ENCODE measurements around the gene LDB1. TPM values are rescaled to one million over a fixed set of nuclear protein-coding genes. Genes with fewer than 3 reads are reported as not detected.

LDB1 gene
- total RNA-seq, 4 donors from 2014 or later = 26.2 to 54.0 (median 27.3) TPM

- Histone ChIP-seq H3K4me3 (peak overlapping the region; percentile 62 to 94 (median 81)), H3K36me3 (peaks cover 0 to 41% (median 4%) of the 10 kb centered on the region in 3 donors), H3K27me3 (no peaks in the 10 kb centered on the region), H3K4me1 (peaks cover 18 to 42% (median 26%) of the 10 kb centered on the region in 3 donors), H3K27ac (peak overlapping the region; percentile 85 to 97 (median 91)), H3K9me3 (no peaks in the 10 kb centered on the region)
- 52 to 60% methylated on average over 8 to 9 of the region's 16 CpGs for WGBS, 2 donors
- intact Hi-C loops (cut with DNase I) = no loop called here
- DNase-seq = no peak
- no peak for TF ChIP-seq CTCF (IDR thresholded peaks at IDR 0.05)
- TF ChIP-seq POLR2A (IDR thresholded peaks at IDR 0.05) = no peak
Measured at GRCh38 chr10:102066399-102067088, 53.6 kb downstream of the LDB1 start.

- H3K4me3 ChIP-seq = peak overlapping the region; percentile 62 to 94 (median 81)
- no peak for DNase-seq
- H3K4me1 ChIP-seq = peaks cover 18 to 42% (median 26%) of the 10 kb centered on the region in 3 donors
- H3K27ac ChIP-seq = peak overlapping the region; percentile 85 to 97 (median 91)
- no peak for TF ChIP-seq CTCF (IDR thresholded peaks at IDR 0.05)
- no peak for TF ChIP-seq POLR2A (IDR thresholded peaks at IDR 0.05)
- H3K9me3 ChIP-seq = no peaks in the 10 kb centered on the region
- peaks cover 0 to 41% (median 4%) of the 10 kb centered on the region in 3 donors for H3K36me3 ChIP-seq
- WGBS, 2 donors = 4 to 58% methylated on average over 5 to 6 of the region's 63 CpGs
- H3K27me3 ChIP-seq = no peaks in the 10 kb centered on the region
- intact Hi-C loops (cut with DNase I) = no loop called here
Measured at GRCh38 chr10:102065561-102066398, 54.4 kb downstream of the LDB1 start.

- H3K9me3 ChIP-seq = no peaks in the 10 kb centered on the region
- TF ChIP-seq CTCF (IDR thresholded peaks at IDR 0.05) (peak in 3 of 6 experiments; percentile 8 to 25 (median 15)), POLR2A (IDR thresholded peaks at IDR 0.05) (peak in 3 of 4 donors; percentile 5 to 84 (median 81))
- 1 to 4% methylated on average over 9 to 19 of the region's 61 CpGs for WGBS, 2 donors
- H3K27ac ChIP-seq = peak within 1 kb of the TSS; percentile 85 to 97 (median 91)
- H3K36me3 ChIP-seq = peaks cover 0 to 36% (median 4%) of the 10 kb centered on the region in 3 donors
- H3K4me1 ChIP-seq = peaks cover 18 to 42% (median 26%) of the 10 kb centered on the region in 3 donors
- DNase-seq = no peak
- intact Hi-C loops (cut with DNase I) = no loop called here
- no peaks in the 10 kb centered on the region for H3K27me3 ChIP-seq
- H3K4me3 ChIP-seq = peak within 1 kb of the TSS; percentile 62 to 94 (median 81)
Measured at GRCh38 chr10:102064868-102065560, 55.2 kb downstream of the LDB1 start, which contains the start of gene HPS6. HPS6 (plus strand) TSS chr10:102065349; CDS start chr10:102065475, 126 bp downstream.

- H3K9me3 ChIP-seq = no peaks in the 10 kb centered on the region
- intact Hi-C loops (cut with DNase I) = no loop called here
- peaks cover 18 to 42% (median 26%) of the 10 kb centered on the region in 3 donors for H3K4me1 ChIP-seq
- no peak for DNase-seq
- H3K4me3 ChIP-seq = peak overlapping the region in 3 of 4 donors; percentile 62 to 94 (median 90)
- peak overlapping the region; percentile 85 to 97 (median 91) for H3K27ac ChIP-seq
- WGBS, 2 donors = 72 to 95% methylated on average over 2 of the region's 2 CpGs
- no peaks in the 10 kb centered on the region for H3K27me3 ChIP-seq
- H3K36me3 ChIP-seq = peaks cover 0 to 31% (median 4%) of the 10 kb centered on the region in 3 donors
- TF ChIP-seq POLR2A (IDR thresholded peaks at IDR 0.05) (no peak), CTCF (IDR thresholded peaks at IDR 0.05) (no peak)
Measured at GRCh38 chr10:102064503-102064867, 55.7 kb downstream of the LDB1 start.
